ENCODE data around the gene LIG1. TPM values are rescaled to one million over a fixed set of nuclear protein-coding genes. Genes with fewer than 3 reads are reported as not detected.
A peak's percentile ranks its signal among the peaks of the same experiment; 100 is the strongest.

LIG1 gene
- total and polyA plus RNA-seq, 2 of the 13 experiments (the other 11 are each of a cell fraction or from before 2014, with no cell fraction given): 20.1 to 64.4 TPM

GRCh38 chr19:48110350-48110966, 59.7 kb downstream of the LIG1 start, which contains the start of gene PLA2G4C (continued):
- TF ChIP-seq, protein P1, sequence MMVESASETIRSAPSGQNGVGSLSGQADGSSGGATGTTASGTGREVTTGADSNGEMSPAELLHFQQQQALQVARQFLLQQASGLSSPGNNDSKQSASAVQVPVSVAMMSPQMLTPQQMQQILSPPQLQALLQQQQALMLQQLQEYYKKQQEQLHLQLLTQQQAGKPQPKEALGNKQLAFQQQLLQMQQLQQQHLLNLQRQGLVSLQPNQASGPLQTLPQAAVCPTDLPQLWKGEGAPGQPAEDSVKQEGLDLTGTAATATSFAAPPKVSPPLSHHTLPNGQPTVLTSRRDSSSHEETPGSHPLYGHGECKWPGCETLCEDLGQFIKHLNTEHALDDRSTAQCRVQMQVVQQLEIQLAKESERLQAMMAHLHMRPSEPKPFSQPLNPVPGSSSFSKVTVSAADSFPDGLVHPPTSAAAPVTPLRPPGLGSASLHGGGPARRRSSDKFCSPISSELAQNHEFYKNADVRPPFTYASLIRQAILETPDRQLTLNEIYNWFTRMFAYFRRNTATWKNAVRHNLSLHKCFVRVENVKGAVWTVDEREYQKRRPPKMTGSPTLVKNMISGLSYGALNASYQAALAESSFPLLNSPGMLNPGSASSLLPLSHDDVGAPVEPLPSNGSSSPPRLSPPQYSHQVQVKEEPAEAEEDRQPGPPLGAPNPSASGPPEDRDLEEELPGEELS (CRISPR knock-in tag; IDR thresholded peaks at IDR 0.05): 0 out of 2 replicates have a peak, but pooled peaks have one; percentile 10
- TF ChIP-seq ZNF552 (CRISPR knock-in tag; IDR thresholded peaks at IDR 0.05; ENCODE audit: borderline replicate concordance): no peak
- TF ChIP-seq MAFK (conservative IDR thresholded peaks at IDR 0.05 in 1 of 2, IDR thresholded peaks at IDR 0.05 in 1 of 2; ENCODE audit: low read length in 2 of 2): no peak
- TF ChIP-seq ZFP90 (CRISPR knock-in tag; IDR thresholded peaks at IDR 0.05; ENCODE audit: borderline replicate concordance): no peak
- TF ChIP-seq, protein P2, sequence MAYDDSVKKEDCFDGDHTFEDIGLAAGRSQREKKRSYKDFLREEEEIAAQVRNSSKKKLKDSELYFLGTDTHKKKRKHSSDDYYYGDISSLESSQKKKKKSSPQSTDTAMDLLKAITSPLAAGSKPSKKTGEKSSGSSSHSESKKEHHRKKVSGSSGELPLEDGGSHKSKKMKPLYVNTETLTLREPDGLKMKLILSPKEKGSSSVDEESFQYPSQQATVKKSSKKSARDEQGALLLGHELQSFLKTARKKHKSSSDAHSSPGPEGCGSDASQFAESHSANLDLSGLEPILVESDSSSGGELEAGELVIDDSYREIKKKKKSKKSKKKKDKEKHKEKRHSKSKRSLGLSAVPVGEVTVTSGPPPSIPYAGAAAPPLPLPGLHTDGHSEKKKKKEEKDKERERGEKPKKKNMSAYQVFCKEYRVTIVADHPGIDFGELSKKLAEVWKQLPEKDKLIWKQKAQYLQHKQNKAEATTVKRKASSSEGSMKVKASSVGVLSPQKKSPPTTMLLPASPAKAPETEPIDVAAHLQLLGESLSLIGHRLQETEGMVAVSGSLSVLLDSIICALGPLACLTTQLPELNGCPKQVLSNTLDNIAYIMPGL (CRISPR knock-in tag; IDR thresholded peaks at IDR 0.05; ENCODE audit: borderline replicate concordance in 1 of 2, low read depth in 1 of 2): peak; percentile 36 to 39; a peak in 1 of 4 replicates
- TF ChIP-seq, protein P3, sequence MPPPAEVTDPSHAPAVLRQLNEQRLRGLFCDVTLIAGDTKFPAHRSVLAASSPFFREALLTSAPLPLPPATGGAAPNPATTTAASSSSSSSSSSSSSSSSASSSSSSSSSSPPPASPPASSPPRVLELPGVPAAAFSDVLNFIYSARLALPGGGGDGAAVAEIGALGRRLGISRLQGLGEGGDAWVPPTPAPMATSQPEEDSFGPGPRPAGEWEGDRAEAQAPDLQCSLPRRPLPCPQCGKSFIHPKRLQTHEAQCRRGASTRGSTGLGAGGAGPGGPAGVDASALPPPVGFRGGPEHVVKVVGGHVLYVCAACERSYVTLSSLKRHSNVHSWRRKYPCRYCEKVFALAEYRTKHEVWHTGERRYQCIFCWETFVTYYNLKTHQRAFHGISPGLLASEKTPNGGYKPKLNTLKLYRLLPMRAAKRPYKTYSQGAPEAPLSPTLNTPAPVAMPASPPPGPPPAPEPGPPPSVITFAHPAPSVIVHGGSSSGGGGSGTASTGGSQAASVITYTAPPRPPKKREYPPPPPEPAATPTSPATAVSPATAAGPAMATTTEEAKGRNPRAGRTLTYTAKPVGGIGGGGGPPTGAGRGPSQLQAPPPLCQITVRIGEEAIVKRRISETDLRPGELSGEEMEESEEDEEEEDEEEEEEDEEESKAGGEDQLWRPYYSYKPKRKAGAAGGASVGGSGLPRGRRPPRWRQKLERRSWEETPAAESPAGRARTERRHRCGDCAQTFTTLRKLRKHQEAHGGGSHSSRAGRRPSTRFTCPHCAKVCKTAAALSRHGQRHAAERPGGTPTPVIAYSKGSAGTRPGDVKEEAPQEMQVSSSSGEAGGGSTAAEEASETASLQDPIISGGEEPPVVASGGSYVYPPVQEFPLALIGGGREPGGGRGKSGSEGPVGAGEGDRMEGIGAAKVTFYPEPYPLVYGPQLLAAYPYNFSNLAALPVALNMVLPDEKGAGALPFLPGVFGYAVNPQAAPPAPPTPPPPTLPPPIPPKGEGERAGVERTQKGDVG (CRISPR knock-in tag; IDR thresholded peaks at IDR 0.05; ENCODE audit: borderline replicate concordance): no peak
- TF ChIP-seq PHF8 (CRISPR knock-in tag; IDR thresholded peaks at IDR 0.05): peak; percentile 93
- TF ChIP-seq, protein P4, sequence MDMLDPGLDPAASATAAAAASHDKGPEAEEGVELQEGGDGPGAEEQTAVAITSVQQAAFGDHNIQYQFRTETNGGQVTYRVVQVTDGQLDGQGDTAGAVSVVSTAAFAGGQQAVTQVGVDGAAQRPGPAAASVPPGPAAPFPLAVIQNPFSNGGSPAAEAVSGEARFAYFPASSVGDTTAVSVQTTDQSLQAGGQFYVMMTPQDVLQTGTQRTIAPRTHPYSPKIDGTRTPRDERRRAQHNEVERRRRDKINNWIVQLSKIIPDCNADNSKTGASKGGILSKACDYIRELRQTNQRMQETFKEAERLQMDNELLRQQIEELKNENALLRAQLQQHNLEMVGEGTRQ (IDR thresholded peaks at IDR 0.05; ENCODE audit: low read depth, low read length): peak; percentile 54
- TF ChIP-seq, protein P4 (CRISPR knock-in tag; IDR thresholded peaks at IDR 0.05; ENCODE audit: borderline replicate concordance): no peak; the same call in 1 of the 2 replicates
- no peak for TF ChIP-seq ZNF777 (CRISPR knock-in tag; IDR thresholded peaks at IDR 0.05)
- no peak for TF ChIP-seq CEBPG (CRISPR knock-in tag; IDR thresholded peaks at IDR 0.05)
- no peak for TF ChIP-seq POLR2AphosphoS2 (IDR thresholded peaks at IDR 0.05; ENCODE audit: low read depth, low read length)
- peak; percentile 60 for TF ChIP-seq PHF20 (CRISPR knock-in tag; IDR thresholded peaks at IDR 0.05)
- no peak for TF ChIP-seq ELF3 (CRISPR knock-in tag; IDR thresholded peaks at IDR 0.05)
- no peak for TF ChIP-seq ZSCAN29 (CRISPR knock-in tag; conservative IDR thresholded peaks at IDR 0.05)
- TF ChIP-seq YY1 (IDR thresholded peaks at IDR 0.05; ENCODE audit: insufficient read depth, insufficient replicate concordance, low read depth, low read length): peak; percentile 77
- TF ChIP-seq NR2C2 (CRISPR knock-in tag; IDR thresholded peaks at IDR 0.05; ENCODE audit: borderline replicate concordance): no peak
- TF ChIP-seq PCBP1 (IDR thresholded peaks at IDR 0.05; ENCODE audit: borderline replicate concordance, low read depth, low read length): no peak
- no peak for TF ChIP-seq ZNF292 (CRISPR knock-in tag; IDR thresholded peaks at IDR 0.05; ENCODE audit: borderline replicate concordance, low read depth)
- TF ChIP-seq ZNF781 (CRISPR knock-in tag; IDR thresholded peaks at IDR 0.05; ENCODE audit: borderline replicate concordance, not compliant biosample characterization): no peak
